ENCODE data around the gene TGFBR2.

DNA sequence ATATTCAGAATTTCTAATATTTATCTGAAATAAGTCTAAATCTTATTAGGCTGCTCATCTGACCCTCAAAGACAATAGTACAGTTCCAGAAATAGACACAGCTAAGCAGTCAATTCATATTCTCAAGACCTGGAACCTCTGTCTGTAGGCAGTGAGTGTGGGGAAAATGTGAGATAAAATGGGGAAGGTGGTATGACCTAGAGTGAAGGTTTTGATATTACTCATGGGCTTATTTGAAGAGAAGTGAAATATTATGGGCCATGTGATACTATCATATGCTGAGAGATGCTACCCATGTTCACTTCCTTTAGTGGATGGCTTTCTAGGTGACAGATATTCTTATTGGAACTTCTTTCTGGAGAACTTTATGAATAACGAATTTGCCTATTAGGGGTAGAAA lies 33.5 kb downstream of the TGFBR2 start:
- TF ChIP-seq, protein P1, sequence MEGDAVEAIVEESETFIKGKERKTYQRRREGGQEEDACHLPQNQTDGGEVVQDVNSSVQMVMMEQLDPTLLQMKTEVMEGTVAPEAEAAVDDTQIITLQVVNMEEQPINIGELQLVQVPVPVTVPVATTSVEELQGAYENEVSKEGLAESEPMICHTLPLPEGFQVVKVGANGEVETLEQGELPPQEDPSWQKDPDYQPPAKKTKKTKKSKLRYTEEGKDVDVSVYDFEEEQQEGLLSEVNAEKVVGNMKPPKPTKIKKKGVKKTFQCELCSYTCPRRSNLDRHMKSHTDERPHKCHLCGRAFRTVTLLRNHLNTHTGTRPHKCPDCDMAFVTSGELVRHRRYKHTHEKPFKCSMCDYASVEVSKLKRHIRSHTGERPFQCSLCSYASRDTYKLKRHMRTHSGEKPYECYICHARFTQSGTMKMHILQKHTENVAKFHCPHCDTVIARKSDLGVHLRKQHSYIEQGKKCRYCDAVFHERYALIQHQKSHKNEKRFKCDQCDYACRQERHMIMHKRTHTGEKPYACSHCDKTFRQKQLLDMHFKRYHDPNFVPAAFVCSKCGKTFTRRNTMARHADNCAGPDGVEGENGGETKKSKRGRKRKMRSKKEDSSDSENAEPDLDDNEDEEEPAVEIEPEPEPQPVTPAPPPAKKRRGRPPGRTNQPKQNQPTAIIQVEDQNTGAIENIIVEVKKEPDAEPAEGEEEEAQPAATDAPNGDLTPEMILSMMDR (optimal IDR thresholded peaks at IDR 0.05 in 1 of 3, IDR thresholded peaks at IDR 0.05 in 1 of 3, conservative IDR thresholded peaks at IDR 0.05 in 1 of 3; ENCODE audit: extremely low read depth in 1 of 3, insufficient read depth in 2 of 3, low read length in 3 of 3): no peak
- TF ChIP-seq EZH2 (IDR thresholded peaks at IDR 0.05; ENCODE audit: low read length): no peak

Data from keratinocyte (primary cell).